ENCODE data around the gene YBEY. TPM values are rescaled to one million over a fixed set of nuclear protein-coding genes. Genes with fewer than 3 reads are reported as not detected.
A peak's percentile ranks its signal among the peaks of the same experiment; 100 is the strongest.

The YBEY gene
- total RNA-seq, 2 donors from 2014 or later = 19.6 to 23.3 TPM

DNA sequence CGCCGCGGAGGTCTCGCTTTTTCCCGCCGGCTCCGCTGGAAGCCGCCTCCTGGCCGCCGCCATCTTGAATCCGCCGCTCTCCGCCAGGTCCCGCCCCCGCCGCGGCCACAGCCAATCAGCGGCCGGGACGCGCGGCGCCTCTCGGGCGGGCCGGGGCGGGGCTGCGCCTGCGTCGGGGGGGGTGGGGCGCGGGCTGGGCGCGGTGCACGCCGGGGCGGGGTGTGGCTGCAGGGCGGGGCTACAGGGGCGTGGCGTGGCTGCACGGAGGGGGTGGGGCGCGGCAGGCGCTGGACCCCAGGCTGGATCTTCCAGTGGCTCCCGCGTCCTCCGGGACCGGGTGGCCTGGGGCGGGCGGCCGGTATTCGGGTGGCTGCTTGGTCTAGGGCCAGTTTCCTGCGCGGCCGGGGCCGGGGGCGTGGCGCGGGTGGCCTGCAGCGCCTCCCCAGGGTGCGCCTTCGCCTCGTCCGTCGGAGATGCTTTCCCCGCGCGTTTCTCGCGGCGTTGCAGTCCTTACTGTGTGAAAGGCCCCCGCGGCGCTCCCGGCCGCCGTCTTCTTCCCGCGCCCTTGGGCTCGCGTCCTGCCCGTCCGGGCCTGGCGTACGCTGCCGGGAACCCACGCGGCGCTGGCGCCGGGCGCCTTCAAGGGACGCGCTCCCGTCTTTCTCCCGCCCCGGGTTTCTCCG lies 38.4 kb downstream of the YBEY start:
- Histone ChIP-seq H3K27me3 (ENCODE audit: control insufficient read depth, insufficient read depth, low read length, poor library complexity, severe bottlenecking) (no peaks in the 10 kb centered on the region), H3K4me3 (ENCODE audit: low read length) (peak overlapping the region; percentile 96), H3K9ac (ENCODE audit: extremely low read depth, low read length, poor library complexity, severe bottlenecking) (peak overlapping the region; percentile 92), H3K36me3 (ENCODE audit: control insufficient read depth, insufficient read depth, low read length) (peaks cover 24% of the 10 kb centered on the region), H3K9me3 (ENCODE audit: control insufficient read depth, low read length) (no peaks in the 10 kb centered on the region), H3K27ac (ENCODE audit: low read depth, low read length) (peak overlapping the region; percentile 94), H3K4me1 (ENCODE audit: control insufficient read depth, insufficient read depth, low read length) (no peaks in the 10 kb centered on the region)
- peaks cover 30% of the 10 kb centered on the region for H3K4me1 Mint-ChIP-seq
- TF ChIP-seq, protein P1, sequence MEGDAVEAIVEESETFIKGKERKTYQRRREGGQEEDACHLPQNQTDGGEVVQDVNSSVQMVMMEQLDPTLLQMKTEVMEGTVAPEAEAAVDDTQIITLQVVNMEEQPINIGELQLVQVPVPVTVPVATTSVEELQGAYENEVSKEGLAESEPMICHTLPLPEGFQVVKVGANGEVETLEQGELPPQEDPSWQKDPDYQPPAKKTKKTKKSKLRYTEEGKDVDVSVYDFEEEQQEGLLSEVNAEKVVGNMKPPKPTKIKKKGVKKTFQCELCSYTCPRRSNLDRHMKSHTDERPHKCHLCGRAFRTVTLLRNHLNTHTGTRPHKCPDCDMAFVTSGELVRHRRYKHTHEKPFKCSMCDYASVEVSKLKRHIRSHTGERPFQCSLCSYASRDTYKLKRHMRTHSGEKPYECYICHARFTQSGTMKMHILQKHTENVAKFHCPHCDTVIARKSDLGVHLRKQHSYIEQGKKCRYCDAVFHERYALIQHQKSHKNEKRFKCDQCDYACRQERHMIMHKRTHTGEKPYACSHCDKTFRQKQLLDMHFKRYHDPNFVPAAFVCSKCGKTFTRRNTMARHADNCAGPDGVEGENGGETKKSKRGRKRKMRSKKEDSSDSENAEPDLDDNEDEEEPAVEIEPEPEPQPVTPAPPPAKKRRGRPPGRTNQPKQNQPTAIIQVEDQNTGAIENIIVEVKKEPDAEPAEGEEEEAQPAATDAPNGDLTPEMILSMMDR (conservative IDR thresholded peaks at IDR 0.05) = no peak
- peaks cover 35% of the 10 kb centered on the region for H3K36me3 Mint-ChIP-seq (ENCODE audit: low read depth)
- H3K27me3 Mint-ChIP-seq (ENCODE audit: insufficient read depth) = no peaks in the 10 kb centered on the region
- peak; percentile 94 for DNase-seq
- H3K9me3 Mint-ChIP-seq = no peaks in the 10 kb centered on the region
- WGBS, 2 experiments (ENCODE audit: insufficient coverage in 1 of 2, insufficient read length in 1 of 2) = 0 to 1% methylated on average over 19 to 98 of the region's 98 CpGs
- peak overlapping the region; percentile 95 for H3K4me3 Mint-ChIP-seq
- peak overlapping the region; percentile 80 for H3K27ac Mint-ChIP-seq

DNA sequence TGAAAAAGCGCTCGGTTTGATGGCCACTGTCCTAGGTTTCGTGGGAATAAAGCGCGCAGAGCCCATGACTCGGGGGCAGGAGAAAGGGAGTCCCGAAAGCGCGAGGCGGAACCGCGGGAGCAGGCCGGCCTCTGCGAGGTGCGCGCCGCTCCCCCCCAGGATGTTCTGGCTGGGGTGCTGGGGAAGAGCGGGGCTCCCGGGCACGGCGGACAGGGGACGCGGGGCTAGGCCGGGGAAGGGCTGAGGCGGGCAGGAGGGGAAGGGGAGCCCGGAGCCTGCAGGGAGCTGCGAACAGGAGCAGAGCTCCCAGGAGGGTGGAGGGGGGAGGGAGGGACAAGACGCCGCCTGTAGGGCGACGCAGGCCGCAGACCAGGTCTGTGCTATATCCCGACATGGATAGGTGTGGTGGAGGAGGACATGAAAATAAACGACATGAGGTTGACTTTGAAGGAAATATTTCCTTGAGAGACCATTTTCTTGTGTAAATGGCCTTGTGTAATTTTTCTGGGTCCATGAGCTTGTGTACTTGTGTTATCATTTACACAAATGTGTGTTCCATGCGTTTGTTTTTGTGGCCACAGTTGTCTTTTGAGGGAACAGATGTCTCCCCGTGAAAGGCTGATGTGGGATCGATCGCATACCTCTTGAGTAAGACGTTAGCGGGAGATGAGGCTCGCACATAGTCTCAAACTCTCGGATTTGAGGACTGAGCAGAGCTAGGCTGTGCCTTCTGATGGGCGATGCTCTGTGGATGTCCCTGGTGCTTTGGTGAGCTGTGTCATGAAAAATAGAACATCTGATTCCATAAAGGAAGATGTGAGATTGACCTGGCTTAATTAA lies 39.2 kb downstream of the YBEY start:
- WGBS, 2 experiments (ENCODE audit: insufficient coverage in 1 of 2, insufficient read length in 1 of 2) = 9 to 14% methylated on average over 32 to 43 of the region's 43 CpGs
- H3K27me3 Mint-ChIP-seq (ENCODE audit: insufficient read depth) = no peaks in the 10 kb centered on the region
- Histone ChIP-seq H3K4me3 (ENCODE audit: low read length) (peak overlapping the region; percentile 82), H3K27me3 (ENCODE audit: control insufficient read depth, insufficient read depth, low read length, poor library complexity, severe bottlenecking) (no peaks in the 10 kb centered on the region), H3K27ac (ENCODE audit: low read depth, low read length) (peak overlapping the region; percentile 33), H3K4me1 (ENCODE audit: control insufficient read depth, insufficient read depth, low read length) (no peaks in the 10 kb centered on the region), H3K9me3 (ENCODE audit: control insufficient read depth, low read length) (no peaks in the 10 kb centered on the region), H3K36me3 (ENCODE audit: control insufficient read depth, insufficient read depth, low read length) (peaks cover 31% of the 10 kb centered on the region), H3K9ac (ENCODE audit: extremely low read depth, low read length, poor library complexity, severe bottlenecking) (peak overlapping the region; percentile 67)
- peaks cover 30% of the 10 kb centered on the region for H3K4me1 Mint-ChIP-seq
- TF ChIP-seq, protein P1 (conservative IDR thresholded peaks at IDR 0.05) = peak; percentile 63
- H3K36me3 Mint-ChIP-seq (ENCODE audit: low read depth) = peaks cover 35% of the 10 kb centered on the region
- peak; percentile 87 for DNase-seq
- H3K9me3 Mint-ChIP-seq = no peaks in the 10 kb centered on the region
- H3K27ac Mint-ChIP-seq = peak overlapping the region; percentile 80
- H3K4me3 Mint-ChIP-seq = peak overlapping the region; percentile 95

DNA sequence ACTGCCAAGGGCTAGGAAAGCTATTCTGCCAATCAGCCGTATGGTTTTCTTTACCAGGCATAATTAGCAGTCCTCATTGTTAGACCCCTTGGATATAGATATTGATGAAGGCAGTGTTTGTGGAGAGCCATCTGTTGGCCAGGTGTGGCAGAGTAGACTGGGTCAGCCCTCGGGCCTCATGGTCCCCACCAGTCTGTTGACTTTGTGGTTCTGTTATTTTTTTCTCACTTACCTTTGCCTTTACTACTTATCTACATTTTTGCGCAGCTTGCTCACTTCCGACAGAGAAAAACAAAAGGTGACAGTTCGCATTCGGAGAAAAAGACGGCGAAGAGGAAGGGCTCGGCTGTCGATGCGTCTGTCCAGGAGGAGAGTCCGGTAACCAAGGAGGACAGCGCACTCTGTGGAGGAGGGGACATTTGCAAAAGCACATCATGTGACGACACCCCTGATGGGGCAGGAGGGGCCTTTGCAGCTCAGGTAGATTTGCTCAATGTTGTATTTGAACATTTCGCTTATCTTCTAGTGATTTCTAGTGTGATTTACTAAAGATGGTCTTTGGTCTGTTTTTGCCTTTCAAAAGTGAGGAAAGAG lies 40.1 kb downstream of the YBEY start:
- H3K27me3 Mint-ChIP-seq (ENCODE audit: insufficient read depth) = no peaks in the 10 kb centered on the region
- H3K27ac ChIP-seq (ENCODE audit: low read depth, low read length) = no peak overlapping the region
- H3K27me3 ChIP-seq (ENCODE audit: control insufficient read depth, insufficient read depth, low read length, poor library complexity, severe bottlenecking) = no peaks in the 10 kb centered on the region
- no peaks in the 10 kb centered on the region for H3K4me1 ChIP-seq (ENCODE audit: control insufficient read depth, insufficient read depth, low read length)
- no peak overlapping the region for H3K4me3 Mint-ChIP-seq
- H3K4me3 ChIP-seq (ENCODE audit: low read length) = peak overlapping the region; percentile 82
- WGBS, 2 experiments (ENCODE audit: insufficient coverage in 1 of 2, insufficient read length in 1 of 2) = 92% methylated on average over 14 to 15 of the region's 15 CpGs
- peaks cover 40% of the 10 kb centered on the region for H3K36me3 ChIP-seq (ENCODE audit: control insufficient read depth, insufficient read depth, low read length)
- H3K9ac ChIP-seq (ENCODE audit: extremely low read depth, low read length, poor library complexity, severe bottlenecking) = peak overlapping the region; percentile 67
- H3K9me3 Mint-ChIP-seq = no peaks in the 10 kb centered on the region
- peak overlapping the region; percentile 67 for H3K27ac Mint-ChIP-seq
- no peaks in the 10 kb centered on the region for H3K9me3 ChIP-seq (ENCODE audit: control insufficient read depth, low read length)
- DNase-seq = no peak
- peaks cover 36% of the 10 kb centered on the region for H3K36me3 Mint-ChIP-seq (ENCODE audit: low read depth)
- H3K4me1 Mint-ChIP-seq = peaks cover 23% of the 10 kb centered on the region
- TF ChIP-seq, protein P1 (conservative IDR thresholded peaks at IDR 0.05) = peak; percentile 41

Data from endodermal cell (in vitro differentiated cells).